GM12801 (cell line): Measurements from ENCODE around the gene CIB4.

ENCODE experiments used
- CTCF ChIP-seq: IDR thresholded peaks from one replicate; pipeline ENCODE4 v1.5.1; 2011; ENCODE audit warnings: control low read depth; ENCODE audit not compliant: insufficient read length; ENCODE audit errors: extremely low read depth

The CIB4 gene

GRCh38 chr2:26660363-26660962, 19.3 kb upstream of the CIB4 start:
- TF ChIP-seq CTCF = no peak

GRCh38 chr2:26658691-26659346, 17.7 kb upstream of the CIB4 start:
- no peak for TF ChIP-seq CTCF

GRCh38 chr2:26657265-26657664, 16.1 kb upstream of the CIB4 start:
- TF ChIP-seq CTCF = no peak

- TF ChIP-seq CTCF = no peak
Observed at GRCh38 chr2:26655611-26656195, 14.5 kb upstream of the CIB4 start.

- no peak for TF ChIP-seq CTCF
Observed at GRCh38 chr2:26654061-26654340, 12.8 kb upstream of the CIB4 start.

GRCh38 chr2:26653207-26654060, 12.3 kb upstream of the CIB4 start:
- no peak for TF ChIP-seq CTCF

- TF ChIP-seq CTCF = no peak
Observed at GRCh38 chr2:26652361-26653041, 11.3 kb upstream of the CIB4 start.
